Measurements from ENCODE around the gene ACVRL1. TPM values are rescaled to one million over a fixed set of nuclear protein-coding genes. Genes with fewer than 3 reads are reported as not detected.
A peak's percentile ranks its signal among the peaks of the same experiment; 100 is the strongest.

Gene ACVRL1
- total RNA-seq, 1 experiment from 2014 or later: not detected

DNA sequence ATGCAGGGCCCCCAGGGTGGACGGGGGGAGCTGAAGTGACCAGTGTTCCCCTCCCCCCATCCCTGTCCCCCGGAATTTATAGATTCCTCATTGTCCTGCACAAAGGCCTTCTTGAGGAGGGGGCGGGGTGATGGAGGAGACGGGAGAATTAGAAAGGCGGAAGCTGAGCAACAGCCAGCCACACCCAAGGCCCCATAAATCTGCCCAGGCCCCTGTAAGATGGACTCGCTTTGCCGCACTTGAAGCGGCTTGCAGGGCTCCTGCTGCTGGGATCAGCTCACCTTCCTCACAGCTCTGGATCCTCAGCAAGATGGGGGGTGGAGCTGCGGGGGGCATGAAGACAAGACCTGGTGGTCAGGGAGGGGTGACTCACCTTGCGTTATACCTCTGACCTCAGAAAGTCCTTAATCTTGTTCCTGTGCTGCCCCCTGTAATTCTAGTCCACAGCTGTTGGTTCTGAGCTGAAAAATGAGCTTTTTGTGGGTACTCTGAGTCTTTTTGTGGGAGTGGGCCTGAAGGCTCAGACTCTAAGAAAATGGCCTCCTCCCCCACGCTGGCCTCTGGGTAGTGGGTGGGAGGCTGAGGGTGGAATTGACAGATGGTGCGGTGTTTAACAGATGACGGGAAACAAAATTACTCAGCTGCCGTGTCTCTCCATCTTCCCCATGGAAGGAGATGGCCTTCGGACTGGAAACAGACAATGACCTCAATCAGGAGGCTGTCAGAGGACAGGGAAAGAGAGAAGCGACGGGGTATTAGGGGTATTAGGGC lies 35.2 kb upstream of the ACVRL1 start:
- no peaks in the 10 kb centered on the region for H3K4me1 ChIP-seq (ENCODE audit: insufficient read depth, low read length)
- H3K27me3 Mint-ChIP-seq (ENCODE audit: low read depth): peaks cover 50% of the 10 kb centered on the region
- H3K4me2 ChIP-seq (ENCODE audit: insufficient read depth, insufficient read length, low read length): no peak overlapping the region
- no peak overlapping the region for H2BK5ac ChIP-seq (ENCODE audit: insufficient read length, low read length)
- no peak overlapping the region; the same call in 1 of the 2 replicates for H3K14ac ChIP-seq (ENCODE audit: insufficient read depth, low read length)
- H3K4me1 Mint-ChIP-seq: peaks cover 50 to 67% of the 10 kb centered on the region in 2 experiments
- H4K20me1 ChIP-seq (ENCODE audit: control insufficient read depth, insufficient read depth, insufficient read length): no peaks in the 10 kb centered on the region
- H2BK20ac ChIP-seq (ENCODE audit: low read depth, low read length, poor library complexity, severe bottlenecking): no peak overlapping the region
- H3K4ac ChIP-seq (ENCODE audit: low read depth, low read length): no peak overlapping the region
- H3K9ac ChIP-seq (ENCODE audit: extremely low read depth, insufficient read length, low read length): no peak overlapping the region
- no peak for DNase-seq
- no peaks in the 10 kb centered on the region for H3K9me3 ChIP-seq (ENCODE audit: control insufficient read depth, low read depth, low read length)
- no CpG with 5 or more reads among the region's 17 CpGs for whole genome bisulfite sequencing (ENCODE audit: extremely low coverage, insufficient read length, low lambda C conversion rate)
- no peaks in the 10 kb centered on the region for H3K79me1 ChIP-seq (ENCODE audit: insufficient read depth, low read depth, low read length, poor library complexity, severe bottlenecking)
- H3K79me2 ChIP-seq (ENCODE audit: insufficient read depth, low read length): no peaks in the 10 kb centered on the region
- no peak overlapping the region for H2AFZ ChIP-seq (ENCODE audit: low read length)
- no peak overlapping the region for H4K5ac ChIP-seq (ENCODE audit: insufficient read length, low read depth, low read length)
- H3K56ac ChIP-seq (ENCODE audit: insufficient read length, low read depth, low read length): no peak overlapping the region
- no peak overlapping the region for H4K91ac ChIP-seq (ENCODE audit: insufficient read length, low read depth, low read length)
- H4K8ac ChIP-seq (replicated peaks; ENCODE audit: insufficient read length, low read depth, low read length): no peak overlapping the region
- H3K9me3 Mint-ChIP-seq: no peaks in the 10 kb centered on the region; a peak in 1 of 5 replicates
- H2BK12ac ChIP-seq (ENCODE audit: insufficient read length, low read depth, low read length): no peak overlapping the region
- no peak overlapping the region; a peak in 1 of 7 replicates for H3K27ac Mint-ChIP-seq
- no peak overlapping the region for H2BK120ac ChIP-seq (ENCODE audit: low read depth, low read length, poor library complexity, severe bottlenecking)
- peaks cover 14% of the 10 kb centered on the region for H3K23me2 ChIP-seq (ENCODE audit: insufficient read length, low read depth, low read length, poor library complexity, severe bottlenecking)
- no peak overlapping the region for H3K4me3 Mint-ChIP-seq
- H3K27ac ChIP-seq (ENCODE audit: insufficient read length, low read depth, low read length): no peak overlapping the region
- no peaks in the 10 kb centered on the region; a peak in 1 of 7 replicates for H3K36me3 Mint-ChIP-seq (ENCODE audit: insufficient read depth in 1 of 3, low read depth in 3 of 3)
- no peak overlapping the region for H3K23ac ChIP-seq (ENCODE audit: insufficient read length, low read depth, low read length)
- TF ChIP-seq, protein P1, sequence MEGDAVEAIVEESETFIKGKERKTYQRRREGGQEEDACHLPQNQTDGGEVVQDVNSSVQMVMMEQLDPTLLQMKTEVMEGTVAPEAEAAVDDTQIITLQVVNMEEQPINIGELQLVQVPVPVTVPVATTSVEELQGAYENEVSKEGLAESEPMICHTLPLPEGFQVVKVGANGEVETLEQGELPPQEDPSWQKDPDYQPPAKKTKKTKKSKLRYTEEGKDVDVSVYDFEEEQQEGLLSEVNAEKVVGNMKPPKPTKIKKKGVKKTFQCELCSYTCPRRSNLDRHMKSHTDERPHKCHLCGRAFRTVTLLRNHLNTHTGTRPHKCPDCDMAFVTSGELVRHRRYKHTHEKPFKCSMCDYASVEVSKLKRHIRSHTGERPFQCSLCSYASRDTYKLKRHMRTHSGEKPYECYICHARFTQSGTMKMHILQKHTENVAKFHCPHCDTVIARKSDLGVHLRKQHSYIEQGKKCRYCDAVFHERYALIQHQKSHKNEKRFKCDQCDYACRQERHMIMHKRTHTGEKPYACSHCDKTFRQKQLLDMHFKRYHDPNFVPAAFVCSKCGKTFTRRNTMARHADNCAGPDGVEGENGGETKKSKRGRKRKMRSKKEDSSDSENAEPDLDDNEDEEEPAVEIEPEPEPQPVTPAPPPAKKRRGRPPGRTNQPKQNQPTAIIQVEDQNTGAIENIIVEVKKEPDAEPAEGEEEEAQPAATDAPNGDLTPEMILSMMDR (conservative IDR thresholded peaks at IDR 0.05): no peak
- H3T11ph ChIP-seq (ENCODE audit: low read length): no peak overlapping the region
- no peak overlapping the region for H2BK15ac ChIP-seq (ENCODE audit: low read depth, low read length)
- peaks cover 11% of the 10 kb centered on the region; the same call in 1 of the 2 replicates for H3K27me3 ChIP-seq (ENCODE audit: insufficient read depth, low read length)
- H2AK5ac ChIP-seq (ENCODE audit: insufficient read length, low read length): no peak overlapping the region
- peak overlapping the region; percentile 30 for H3K18ac ChIP-seq (ENCODE audit: insufficient read length, low read depth, low read length)
